ENCODE measurements around the gene ABHD16A. TPM values are rescaled to one million over a fixed set of nuclear protein-coding genes. Genes with fewer than 3 reads are reported as not detected.

ABHD16A gene
- total and polyA plus RNA-seq, 7 donors, result 26.6 to 56.6 (median 34.4) TPM

- TF ChIP-seq CTCF (IDR thresholded peaks at IDR 0.05), result no peak
- Histone ChIP-seq H3K36me3 (ENCODE audit: insufficient read depth in 1 of 2, low read depth in 1 of 2) (peaks cover 0 to 43% of the 10 kb centered on the region in 2 donors), H3K4me1 (peaks cover 25% of the 10 kb centered on the region), H3K9me3 (no peaks in the 10 kb centered on the region), H3K27ac (no peak overlapping the region), H3K27me3 (ENCODE audit: insufficient read depth in 3 of 3, low read length in 2 of 3) (peaks cover 0 to 11% (median 0%) of the 10 kb centered on the region in 3 donors), H3K4me3 (no peak overlapping the region)
- intact Hi-C loops (cut with DNase I), result no loop called here
- DNase-seq (no peak), ATAC-seq (no peak)
- 71 to 77% (median 71%) methylated on average over 3 of the region's 3 CpGs for WGBS, 3 donors
These were observed 28.9 kb upstream of the ABHD16A start for GRCh38 chr6:31732029-31732428.

- 85 to 93% (median 88%) methylated on average over 11 of the region's 11 CpGs for WGBS, 3 donors
- Histone ChIP-seq H3K36me3 (ENCODE audit: insufficient read depth in 1 of 2, low read depth in 1 of 2) (peaks cover 0 to 51% of the 10 kb centered on the region in 2 donors), H3K27ac (peak overlapping the region; percentile 16), H3K9me3 (no peaks in the 10 kb centered on the region), H3K27me3 (ENCODE audit: insufficient read depth in 3 of 3, low read length in 2 of 3) (peaks cover 0 to 11% (median 0%) of the 10 kb centered on the region in 3 donors), H3K4me3 (peak overlapping the region; percentile 72), H3K4me1 (peaks cover 18% of the 10 kb centered on the region)
- no peak for TF ChIP-seq CTCF (IDR thresholded peaks at IDR 0.05)
- no peak for ATAC-seq
- no peak for DNase-seq
- intact Hi-C loops (cut with DNase I), result no loop called here
These were observed 27.5 kb upstream of the ABHD16A start for GRCh38 chr6:31730631-31731086.

GRCh38 chr6:31729979-31730630 lies 27.0 kb upstream of the ABHD16A start:
- peak overlapping the region; percentile 72 for H3K4me3 ChIP-seq
- peaks cover 0 to 11% (median 0%) of the 10 kb centered on the region in 3 donors for H3K27me3 ChIP-seq (ENCODE audit: insufficient read depth in 3 of 3, low read length in 2 of 3)
- no peaks in the 10 kb centered on the region for H3K9me3 ChIP-seq
- TF ChIP-seq CTCF (IDR thresholded peaks at IDR 0.05), result no peak
- H3K4me1 ChIP-seq, result peaks cover 18% of the 10 kb centered on the region
- ATAC-seq, result peak; percentile 76 to 87 (median 78)
- 4 to 5% (median 4%) methylated on average over 43 to 46 of the region's 46 CpGs for whole genome bisulfite sequencing, 3 donors
- H3K36me3 ChIP-seq (ENCODE audit: insufficient read depth in 1 of 2, low read depth in 1 of 2), result peaks cover 0 to 51% of the 10 kb centered on the region in 2 donors
- DNase-seq, result peak; percentile 89 to 94
- H3K27ac ChIP-seq, result peak overlapping the region; percentile 73
- intact Hi-C loops (cut with DNase I), result no loop called here

- TF ChIP-seq CTCF (IDR thresholded peaks at IDR 0.05), result no peak
- peak; percentile 89 to 94 for DNase-seq
- H3K4me3 ChIP-seq, result peak overlapping the region; percentile 72
- WGBS, 3 donors, result 0 to 1% (median 1%) methylated on average over 25 to 29 of the region's 29 CpGs
- H3K4me1 ChIP-seq, result peaks cover 14% of the 10 kb centered on the region
- no peaks in the 10 kb centered on the region for H3K9me3 ChIP-seq
- peak overlapping the region; percentile 73 for H3K27ac ChIP-seq
- ATAC-seq, result peak; percentile 70 to 85 (median 75)
- H3K36me3 ChIP-seq (ENCODE audit: insufficient read depth in 1 of 2, low read depth in 1 of 2), result peaks cover 0 to 51% of the 10 kb centered on the region in 2 donors
- intact Hi-C loops (cut with DNase I), result no loop called here
- peaks cover 0 to 6% (median 0%) of the 10 kb centered on the region in 3 donors for H3K27me3 ChIP-seq (ENCODE audit: insufficient read depth in 3 of 3, low read length in 2 of 3)
These were observed 26.4 kb upstream of the ABHD16A start for GRCh38 chr6:31729515-31729978.
